ENCODE measurements around the gene PPP2R5C. TPM values are rescaled to one million over a fixed set of nuclear protein-coding genes. Genes with fewer than 3 reads are reported as not detected.
A peak's percentile ranks its signal among the peaks of the same experiment; 100 is the strongest.

Gene PPP2R5C
- total and polyA plus RNA-seq, 9 of the 15 experiments (the other 6 are each of a cell fraction or from before 2014, with no cell fraction given), result 284 to 617 (median 395) TPM

DNA sequence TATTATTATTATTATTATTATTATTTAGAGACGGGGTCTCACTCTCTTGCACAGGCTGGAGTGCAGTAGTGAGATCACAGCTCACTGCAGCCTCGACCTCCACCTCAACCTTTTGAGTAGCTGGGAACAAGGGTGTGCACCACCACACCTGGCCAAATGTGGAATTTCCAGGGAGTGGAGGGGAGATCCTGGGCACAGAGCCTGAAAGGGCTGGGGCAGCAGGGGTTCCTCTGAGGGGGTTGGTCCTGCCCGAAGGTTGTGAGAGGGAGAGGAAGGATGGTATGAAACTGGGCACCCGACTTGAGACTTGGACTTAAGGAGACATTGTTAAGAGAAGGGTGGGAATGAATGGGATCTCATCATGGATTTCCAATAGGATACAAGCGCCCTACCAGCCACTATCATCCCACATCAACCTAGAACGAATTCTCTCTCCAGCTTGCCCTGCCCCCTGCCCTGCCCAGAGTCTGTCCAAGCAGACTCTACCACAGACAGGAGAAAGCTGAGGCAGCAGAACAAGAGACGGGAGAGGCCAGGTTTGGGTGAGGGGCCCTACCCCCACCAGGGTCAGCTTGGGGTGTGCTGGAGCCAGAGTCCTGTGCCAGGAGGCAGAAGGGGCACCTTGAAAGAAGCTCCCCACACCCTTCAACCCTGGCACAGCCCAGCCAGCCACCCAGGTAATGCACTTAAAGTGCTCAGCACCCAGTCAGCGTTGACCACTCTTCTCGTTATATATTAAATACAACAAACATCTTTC, 200.4 kb downstream of the PPP2R5C start:
- no peak for FAIRE-seq
- Histone ChIP-seq H3K4me2 (ENCODE audit: insufficient read depth, low read length) (peak overlapping the region; percentile 60; the same call in 1 of the 2 replicates), H3K4me3 (no peak overlapping the region), H3K9ac (ENCODE audit: insufficient read depth in 1 of 2, low read depth in 2 of 2, low read length in 2 of 2) (peak overlapping the region in 1 of 2 experiments; percentile 31; a peak in 1 of 4 replicates), H3K79me2 (ENCODE audit: control insufficient read depth, insufficient read depth, low read length) (peaks cover 26% of the 10 kb centered on the region), H3K4me1 (replicated peaks in 1 of 2; ENCODE audit: control insufficient read depth in 2 of 2, insufficient read depth in 2 of 2, low read length in 2 of 2) (peaks cover 37 to 42% of the 10 kb centered on the region in 2 experiments), H2AFZ (ENCODE audit: low read depth, low read length) (peak overlapping the region; percentile 85; the same call in 1 of the 2 replicates), H3K36me3 (ENCODE audit: control insufficient read depth, insufficient read depth, low read length) (0 out of 3 replicates have a peak, but pooled peaks cover 4% of the 10 kb centered on the region), H3K9me1 (ENCODE audit: control insufficient read depth, insufficient read depth, low read length) (no peaks in the 10 kb centered on the region), H3K27me3 (ENCODE audit: control insufficient read depth in 2 of 2, insufficient read depth in 2 of 2, low read length in 2 of 2) (no peaks in the 10 kb centered on the region), H3K9me3 (replicated peaks; ENCODE audit: control insufficient read depth, insufficient read depth, low read depth, low read length) (no peaks in the 10 kb centered on the region), H3K27ac (ENCODE audit: extremely low read depth, low read depth, low read length) (no peak overlapping the region; the same call in 2 of the 3 replicates), H4K20me1 (replicated peaks; ENCODE audit: control insufficient read depth, insufficient read depth, low read length) (no peaks in the 10 kb centered on the region)
- BruUV-seq (replicated peaks), result no TSS peak
- TF ChIP-seq HDAC1 (IDR thresholded peaks at IDR 0.05), result no peak
- TF ChIP-seq ZNF3 (CRISPR knock-in tag; IDR thresholded peaks at IDR 0.05), result no peak
- no peak for TF ChIP-seq HCFC1 (IDR thresholded peaks at IDR 0.05; ENCODE audit: low read depth, low read length)
- TF ChIP-seq, protein P1, sequence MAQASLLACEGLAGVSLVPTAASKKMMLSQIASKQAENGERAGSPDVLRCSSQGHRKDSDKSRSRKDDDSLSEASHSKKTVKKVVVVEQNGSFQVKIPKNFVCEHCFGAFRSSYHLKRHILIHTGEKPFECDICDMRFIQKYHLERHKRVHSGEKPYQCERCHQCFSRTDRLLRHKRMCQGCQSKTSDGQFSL (CRISPR knock-in tag; IDR thresholded peaks at IDR 0.05), result no peak
- TF ChIP-seq, protein P1 (tag; IDR thresholded peaks at IDR 0.05), result no peak
- TF ChIP-seq ZNF184 (CRISPR knock-in tag; IDR thresholded peaks at IDR 0.05), result no peak
- no peak for TF ChIP-seq SMARCC2 (IDR thresholded peaks at IDR 0.05; ENCODE audit: low read depth)
- TF ChIP-seq RFX5 (IDR thresholded peaks at IDR 0.05; ENCODE audit: low read depth, low read length), result no peak
- TF ChIP-seq CTBP1 (IDR thresholded peaks at IDR 0.05; ENCODE audit: borderline replicate concordance), result no peak
- no peak for TF ChIP-seq ZNF197 (CRISPR knock-in tag; IDR thresholded peaks at IDR 0.05; ENCODE audit: low read depth)
- TF ChIP-seq TAF9B (IDR thresholded peaks at IDR 0.05; ENCODE audit: partially characterized antibody), result no peak
- TF ChIP-seq, protein P2, sequence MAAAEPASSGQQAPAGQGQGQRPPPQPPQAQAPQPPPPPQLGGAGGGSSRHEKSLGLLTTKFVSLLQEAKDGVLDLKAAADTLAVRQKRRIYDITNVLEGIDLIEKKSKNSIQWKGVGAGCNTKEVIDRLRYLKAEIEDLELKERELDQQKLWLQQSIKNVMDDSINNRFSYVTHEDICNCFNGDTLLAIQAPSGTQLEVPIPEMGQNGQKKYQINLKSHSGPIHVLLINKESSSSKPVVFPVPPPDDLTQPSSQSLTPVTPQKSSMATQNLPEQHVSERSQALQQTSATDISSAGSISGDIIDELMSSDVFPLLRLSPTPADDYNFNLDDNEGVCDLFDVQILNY (CRISPR knock-in tag; IDR thresholded peaks at IDR 0.05), result no peak
- no peak for TF ChIP-seq ASH1L (IDR thresholded peaks at IDR 0.05; ENCODE audit: borderline replicate concordance, low read depth, partially characterized antibody)
- no peak for TF ChIP-seq NFIC (IDR thresholded peaks at IDR 0.05)
- DNase-seq (ENCODE audit: extremely low read depth in 1 of 4, low spot score in 3 of 4), result no peak
- 53% methylated on average over 8 of the region's 9 CpGs for WGBS (ENCODE audit: insufficient coverage, low coverage, missing lambda C conversion rate)
- ChIA-PET POLR2A (no interaction called here), CTCF (ENCODE audit: low intra/inter-chr PET ratio) (interaction anchor here (0.9 to 1.0 kb wide), 2 partner anchors 85 to 254 kb away, joined by 4 to 5 read pairs; no protein-coding TSS in a partner anchor)
- ATAC-seq, result no peak
- intact Hi-C loops (cut with micrococcal nuclease), result loop anchor here (1.0 to 10.0 kb wide), 5 partner anchors 85 to 543 kb away; partner anchors contain the start of genes ANKRD9 and ZNF839
- in situ Hi-C loops (cut with MboI), result loop anchor here (5.0 kb wide), 1 partner anchor 355 kb away; the partner anchor contains the start of gene ZNF839
